ENCODE measurements around the gene DDX47. TPM values are rescaled to one million over a fixed set of nuclear protein-coding genes. Genes with fewer than 3 reads are reported as not detected.

DDX47 gene
- 77.8 and 104 TPM in 2 replicates for total RNA-seq (2012; rRNA removed)
- 71.5 and 89.5 TPM in 2 replicates for polyA plus RNA-seq (2012; rRNA removed)
- 14.9 and 35.0 TPM in 2 replicates for polyA plus RNA-seq (2012; cell fraction: cytosol; rRNA removed)
- 29.6 and 177 TPM in 2 replicates for polyA plus RNA-seq (2012; cell fraction: nucleus; rRNA removed; ENCODE audit: low replicate concordance)
- Bru-seq, nascent RNA: percentile 96 among the genes with signal in this experiment
- BruChase-seq, experiment 1, labeled RNA remaining after a 6-hour chase: percentile 87 among the genes with signal in this experiment
- BruChase-seq, experiment 2, labeled RNA remaining after a 2-hour chase: percentile 87 among the genes with signal in this experiment
- long read RNA-seq, transcript DDX47-202 (12 exons, 1,817 nt): major isoform, 66 of 76 reads
- long read RNA-seq, partial matches to known transcripts: 1 of 76 reads
- long read RNA-seq, other reads (novel, unspliced or antisense): 5 of 76 reads

DNA sequence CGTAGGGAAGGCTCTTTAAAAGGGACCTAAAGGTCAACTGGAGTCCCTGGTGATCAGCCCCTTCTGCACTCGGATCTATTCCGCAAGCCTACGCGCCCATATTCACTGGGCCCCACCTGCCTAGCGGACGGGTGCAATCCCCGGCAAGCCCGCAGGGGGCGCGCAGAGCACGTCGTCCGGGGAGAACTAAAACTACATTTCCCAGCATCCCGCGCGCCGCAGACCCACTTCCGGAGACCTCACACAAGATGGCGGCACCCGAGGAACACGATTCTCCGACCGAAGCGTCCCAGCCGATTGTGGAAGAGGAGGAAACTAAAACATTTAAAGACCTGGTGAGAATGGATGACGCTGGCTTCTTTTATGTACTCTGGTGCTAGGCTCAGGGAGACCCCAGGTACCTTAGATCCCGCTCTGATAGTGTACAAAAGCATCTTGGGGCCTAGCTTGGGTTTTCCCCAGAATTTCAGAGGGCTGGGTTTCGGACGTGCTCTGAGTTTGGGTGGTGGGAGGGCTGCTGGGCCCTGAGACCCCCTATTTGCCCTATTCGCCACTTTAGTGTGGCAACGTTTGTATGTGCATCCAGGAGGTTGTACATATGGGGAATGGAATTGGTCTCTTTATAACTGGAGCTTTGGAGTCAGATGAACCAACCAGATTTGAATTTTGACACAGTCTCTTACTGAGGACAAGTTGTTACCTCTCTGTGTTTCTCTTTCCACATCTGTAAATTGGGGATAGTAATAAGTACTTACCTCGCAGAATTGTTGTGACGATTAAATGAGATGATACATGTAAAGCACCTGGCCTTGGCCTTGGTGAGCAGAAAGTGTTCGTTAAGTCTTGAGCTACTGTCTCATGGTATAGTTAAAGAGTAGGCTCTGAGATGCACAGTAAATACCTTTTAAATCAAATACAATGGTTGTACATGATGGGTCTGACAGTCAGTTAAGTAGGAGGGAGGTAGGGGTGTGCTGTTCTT, at the start of gene DDX47:
DDX47 (plus strand) TSS at position 227 of the 982 bp plus-strand sequence; CDS start at position 249, 22 bp downstream.
- dilution Hi-C loops (cut with HindIII; ENCODE audit: low sequenced_read_pairs, unreplicated experiment): no loop called here
- H4K5ac ChIP-seq (ENCODE audit: low read depth, low read length): peak within 1 kb of the TSS; percentile 70
- peak within 1 kb of the TSS; percentile 89 for H2BK5ac ChIP-seq (ENCODE audit: low read depth, low read length, poor library complexity, severe bottlenecking)
- peak within 1 kb of the TSS; percentile 50 for H2BK20ac ChIP-seq (ENCODE audit: low read depth, low read length)
- peak within 1 kb of the TSS; percentile 99 for H3K56ac ChIP-seq (ENCODE audit: extremely low read depth, insufficient read depth, low read length)
- H4K20me1 ChIP-seq (ENCODE audit: insufficient read depth, low read length): no peaks in the 10 kb centered on the region
- H3K18ac ChIP-seq (ENCODE audit: low read depth, low read length): peak within 1 kb of the TSS; percentile 89; the same call in 1 of the 2 replicates
- CTCF ChIA-PET: interaction anchor here (0.7 to 1.4 kb wide), 3 partner anchors 12 to 26 kb away, joined by 3 to 4 read pairs (median 3); no protein-coding TSS in a partner anchor
- no peaks in the 10 kb centered on the region for H3K27me3 ChIP-seq (ENCODE audit: control insufficient read depth, insufficient read depth, low read length)
- BruUV-seq (replicated peaks): no TSS peak
- in situ Hi-C loops (cut with MboI; ENCODE audit: low sequenced_read_pairs): no loop called here
- peak within 1 kb of the TSS; percentile 96 for H2AK9ac ChIP-seq (replicated peaks; ENCODE audit: low read depth, low read length, poor library complexity)
- peaks cover 9 to 37% of the 10 kb centered on the region in 2 experiments; a peak in 3 of 4 replicates for H3K79me1 ChIP-seq (ENCODE audit: low read depth in 1 of 2, low read length in 2 of 2)
- DNase-seq: peak; percentile 88
- H4K91ac ChIP-seq (ENCODE audit: insufficient read depth, low read depth, low read length): peak within 1 kb of the TSS; percentile 91
- no peaks in the 10 kb centered on the region for H3K36me3 ChIP-seq (ENCODE audit: control insufficient read depth, insufficient read depth, low read length)
- WGBS, 2 experiments (ENCODE audit: extremely low coverage in 2 of 2, insufficient read length in 1 of 2): 14% methylated on average over 7 of the region's 35 CpGs; no CpG with 5 or more reads in 1 of the 2 experiments
- H3K4me1 ChIP-seq (ENCODE audit: control insufficient read depth, insufficient read depth, low read length): no peaks in the 10 kb centered on the region; the same call in 1 of the 2 replicates
- H2AFZ ChIP-seq (replicated peaks; ENCODE audit: low read length, poor library complexity): peak within 1 kb of the TSS; percentile 92
- intact Hi-C loops (cut with micrococcal nuclease): no loop called here
- peaks cover 5% of the 10 kb centered on the region for H3K9me1 ChIP-seq (ENCODE audit: insufficient read depth, low read length)
- H2BK120ac ChIP-seq (ENCODE audit: low read depth, low read length): peak within 1 kb of the TSS; percentile 77
- peak within 1 kb of the TSS; percentile 96 for H3K23ac ChIP-seq (ENCODE audit: low read depth, low read length)
- H3K14ac ChIP-seq (replicated peaks; ENCODE audit: low read depth, low read length): peak within 1 kb of the TSS; percentile 99
- H3K27ac ChIP-seq (ENCODE audit: insufficient read depth, low read length): peak within 1 kb of the TSS; percentile 92
- peak within 1 kb of the TSS; percentile 98 for H3K9ac ChIP-seq (ENCODE audit: low read depth, low read length)
- POLR2A ChIA-PET (ENCODE audit: unreplicated experiment): no interaction called here
- peak; percentile 40; the same call in 1 of the 2 replicates for TF ChIP-seq MAZ (IDR thresholded peaks at IDR 0.05; ENCODE audit: borderline replicate concordance, low read depth, low read length)
- TF ChIP-seq ELK1 (IDR thresholded peaks at IDR 0.05; ENCODE audit: borderline replicate concordance, low read depth, low read length): peak; percentile 55; the same call in 1 of the 2 replicates
- TF ChIP-seq MAFK (IDR thresholded peaks at IDR 0.05; ENCODE audit: low read depth, low read length): no peak
- peak; percentile 52 for TF ChIP-seq RAD21 (IDR thresholded peaks at IDR 0.05; ENCODE audit: low read length)
- TF ChIP-seq, protein P1, sequence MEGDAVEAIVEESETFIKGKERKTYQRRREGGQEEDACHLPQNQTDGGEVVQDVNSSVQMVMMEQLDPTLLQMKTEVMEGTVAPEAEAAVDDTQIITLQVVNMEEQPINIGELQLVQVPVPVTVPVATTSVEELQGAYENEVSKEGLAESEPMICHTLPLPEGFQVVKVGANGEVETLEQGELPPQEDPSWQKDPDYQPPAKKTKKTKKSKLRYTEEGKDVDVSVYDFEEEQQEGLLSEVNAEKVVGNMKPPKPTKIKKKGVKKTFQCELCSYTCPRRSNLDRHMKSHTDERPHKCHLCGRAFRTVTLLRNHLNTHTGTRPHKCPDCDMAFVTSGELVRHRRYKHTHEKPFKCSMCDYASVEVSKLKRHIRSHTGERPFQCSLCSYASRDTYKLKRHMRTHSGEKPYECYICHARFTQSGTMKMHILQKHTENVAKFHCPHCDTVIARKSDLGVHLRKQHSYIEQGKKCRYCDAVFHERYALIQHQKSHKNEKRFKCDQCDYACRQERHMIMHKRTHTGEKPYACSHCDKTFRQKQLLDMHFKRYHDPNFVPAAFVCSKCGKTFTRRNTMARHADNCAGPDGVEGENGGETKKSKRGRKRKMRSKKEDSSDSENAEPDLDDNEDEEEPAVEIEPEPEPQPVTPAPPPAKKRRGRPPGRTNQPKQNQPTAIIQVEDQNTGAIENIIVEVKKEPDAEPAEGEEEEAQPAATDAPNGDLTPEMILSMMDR (conservative IDR thresholded peaks at IDR 0.05; ENCODE audit: low read depth, low read length): peak; percentile 96
- no peak for TF ChIP-seq RCOR1 (IDR thresholded peaks at IDR 0.05; ENCODE audit: insufficient replicate concordance, low read length)
- TF ChIP-seq CEBPB (IDR thresholded peaks at IDR 0.05; ENCODE audit: low read depth, low read length): peak; percentile 47; the same call in 1 of the 2 replicates
- peak; percentile 50 for TF ChIP-seq SMC3 (IDR thresholded peaks at IDR 0.05; ENCODE audit: low read depth, low read length)
- TF ChIP-seq RFX5 (IDR thresholded peaks at IDR 0.05; ENCODE audit: low read depth, low read length): no peak
- TF ChIP-seq MXI1 (IDR thresholded peaks at IDR 0.05; ENCODE audit: borderline replicate concordance, low read depth, low read length): peak; percentile 76
- peak; percentile 62; the same call in 1 of the 2 replicates for TF ChIP-seq POLR2A (IDR thresholded peaks at IDR 0.05; ENCODE audit: low read depth, low read length)
- peak within 1 kb of the TSS; percentile 87 for H3K4me3 ChIP-seq (ENCODE audit: insufficient read depth, low read depth, low read length)
- H3K9me3 ChIP-seq (ENCODE audit: control insufficient read depth, insufficient read depth, low read length): no peaks in the 10 kb centered on the region
- H2BK15ac ChIP-seq (ENCODE audit: low read depth, low read length): peak within 1 kb of the TSS; percentile 93
- peak within 1 kb of the TSS; percentile 98 for H3K4me2 ChIP-seq (ENCODE audit: low read depth, low read length)
- peak within 1 kb of the TSS; percentile 97 for H3K4ac ChIP-seq (ENCODE audit: low read depth, low read length)
- peak within 1 kb of the TSS; percentile 91 to 98 for H4K8ac ChIP-seq (ENCODE audit: low read depth in 2 of 2, low read length in 2 of 2)
- H2AK5ac ChIP-seq (ENCODE audit: low read depth, low read length): peak within 1 kb of the TSS; percentile 95
- ATAC-seq (ENCODE audit: low read depth): peak; percentile 92
